ENCODE results near the gene ANKRD65. TPM values are rescaled to one million over a fixed set of nuclear protein-coding genes. Genes with fewer than 3 reads are reported as not detected.
"Not testable (repeated sequence)": the region's sequence is repeated elsewhere in the genome, so short reads cannot be mapped to it uniquely, and the experiment has no call there.

Gene ANKRD65
- total and polyA plus RNA-seq, 2 donors (not counting 3 experiments of a cell fraction or from before 2014, with no cell fraction given): 0.15 to 0.38 TPM

DNA sequence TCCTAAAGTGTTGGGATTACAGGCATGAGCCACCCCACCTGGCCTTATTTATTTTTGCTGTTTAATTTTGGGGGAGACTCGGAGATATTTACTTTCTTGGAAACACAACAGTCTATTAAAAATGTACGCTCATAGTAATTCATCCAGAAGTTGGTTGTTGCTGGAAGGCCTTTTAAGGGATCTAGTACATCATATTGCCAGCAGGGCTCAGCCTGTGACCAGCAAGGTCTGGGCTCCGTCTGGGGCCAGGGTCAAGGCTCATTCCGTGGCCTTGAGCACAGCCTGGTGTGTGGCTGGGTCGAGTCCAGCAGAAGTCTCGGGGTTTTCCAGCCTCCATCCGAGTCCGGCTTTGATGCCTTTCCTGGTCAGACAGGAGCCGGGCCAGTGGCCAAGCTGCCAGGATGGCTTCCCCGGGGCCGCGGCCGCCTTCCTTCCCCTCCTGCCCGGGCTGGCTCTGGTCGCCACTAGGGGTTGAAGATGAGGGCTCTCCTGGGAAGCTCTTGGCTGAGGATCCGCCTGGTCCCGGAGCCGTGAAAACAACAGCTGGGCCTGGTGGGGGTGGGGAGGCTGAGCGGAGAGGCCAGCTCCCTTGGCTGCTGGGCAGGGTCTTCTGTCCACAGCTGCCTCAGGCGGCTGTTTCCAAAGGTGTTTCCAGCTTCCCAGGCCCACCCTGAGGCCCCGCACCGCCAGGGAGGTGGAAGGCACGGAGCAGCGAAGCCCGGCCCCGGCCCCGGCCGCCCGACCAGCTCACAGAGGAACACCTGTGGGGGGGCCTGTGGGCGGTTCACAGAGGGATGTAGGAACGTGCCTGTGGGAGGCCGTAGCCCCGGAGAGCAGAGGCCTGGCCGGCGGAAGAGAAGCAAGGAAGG lies 9.3 kb upstream of the ANKRD65 start:
- ChIA-PET POLR2A (interaction anchor here (0.5 to 1.0 kb wide), 2 partner anchors 23 to 398 kb away, joined by 3 to 6 read pairs; no protein-coding TSS in a partner anchor), CTCF (interaction anchor here (0.7 to 2.2 kb wide), 6 partner anchors 8 to 59 kb away, joined by 3 to 13 read pairs (median 4); partner anchors contain the start of gene CCNL2)
- Histone ChIP-seq H3K27me3 (ENCODE audit: control insufficient read depth in 2 of 2, insufficient read depth in 2 of 2, low read length in 2 of 2) (no peaks in the 10 kb centered on the region), H3K4me1 (ENCODE audit: control insufficient read depth, extremely low read depth, insufficient read depth, low read length) (peaks cover 17% of the 10 kb centered on the region), H3K27ac (ENCODE audit: insufficient read depth, low read depth, low read length) (peak overlapping the region; percentile 43), H3K9me1 (replicated peaks; ENCODE audit: control insufficient read depth, extremely low read depth, insufficient read depth, low read length) (no peaks in the 10 kb centered on the region), H3K9me3 (replicated peaks; ENCODE audit: control insufficient read depth, insufficient read depth, low read length) (no peaks in the 10 kb centered on the region), H4K20me1 (replicated peaks; ENCODE audit: control insufficient read depth, extremely low read depth, insufficient read depth, low read length) (no peaks in the 10 kb centered on the region), H2AFZ (ENCODE audit: low read depth, low read length) (peak overlapping the region; percentile 76), H3K4me2 (ENCODE audit: insufficient read depth, low read length) (no peak overlapping the region), H3K36me3 (ENCODE audit: control insufficient read depth in 2 of 2, extremely low read depth in 1 of 2, insufficient read depth in 2 of 2, low read length in 2 of 2) (no peaks in the 10 kb centered on the region), H3K4me3 (replicated peaks in 1 of 3; ENCODE audit: insufficient read depth in 1 of 3, low read depth in 1 of 3, low read length in 3 of 3) (no peak overlapping the region), H3K9ac (replicated peaks; ENCODE audit: extremely low read depth, insufficient read depth, low read length) (peak overlapping the region; percentile 34), H3K79me2 (ENCODE audit: control insufficient read depth, insufficient read depth, low read length) (no peaks in the 10 kb centered on the region)
- BruUV-seq (replicated peaks): no TSS peak
- TF ChIP-seq MYC (IDR thresholded peaks at IDR 0.05; ENCODE audit: low read depth, low read length): no peak
- TF ChIP-seq, protein P1, sequence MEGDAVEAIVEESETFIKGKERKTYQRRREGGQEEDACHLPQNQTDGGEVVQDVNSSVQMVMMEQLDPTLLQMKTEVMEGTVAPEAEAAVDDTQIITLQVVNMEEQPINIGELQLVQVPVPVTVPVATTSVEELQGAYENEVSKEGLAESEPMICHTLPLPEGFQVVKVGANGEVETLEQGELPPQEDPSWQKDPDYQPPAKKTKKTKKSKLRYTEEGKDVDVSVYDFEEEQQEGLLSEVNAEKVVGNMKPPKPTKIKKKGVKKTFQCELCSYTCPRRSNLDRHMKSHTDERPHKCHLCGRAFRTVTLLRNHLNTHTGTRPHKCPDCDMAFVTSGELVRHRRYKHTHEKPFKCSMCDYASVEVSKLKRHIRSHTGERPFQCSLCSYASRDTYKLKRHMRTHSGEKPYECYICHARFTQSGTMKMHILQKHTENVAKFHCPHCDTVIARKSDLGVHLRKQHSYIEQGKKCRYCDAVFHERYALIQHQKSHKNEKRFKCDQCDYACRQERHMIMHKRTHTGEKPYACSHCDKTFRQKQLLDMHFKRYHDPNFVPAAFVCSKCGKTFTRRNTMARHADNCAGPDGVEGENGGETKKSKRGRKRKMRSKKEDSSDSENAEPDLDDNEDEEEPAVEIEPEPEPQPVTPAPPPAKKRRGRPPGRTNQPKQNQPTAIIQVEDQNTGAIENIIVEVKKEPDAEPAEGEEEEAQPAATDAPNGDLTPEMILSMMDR (IDR thresholded peaks at IDR 0.05; ENCODE audit: extremely low read depth in 1 of 2, insufficient read depth in 1 of 2, low read depth in 1 of 2, low read length in 2 of 2): peak; percentile 29 to 51
- intact Hi-C loops (cut with micrococcal nuclease) (loop anchor here (1.0 kb wide), 1 partner anchor 24 kb away; no protein-coding TSS in a partner anchor), dilution Hi-C loops (cut with MboI; ENCODE audit: extremely low pct_ligation_motif_present, low sequenced_read_pairs) (no loop called here)
- FAIRE-seq: peak; percentile 92
- peak; percentile 91 for DNase-seq (ENCODE audit: low read depth, low spot score)

DNA sequence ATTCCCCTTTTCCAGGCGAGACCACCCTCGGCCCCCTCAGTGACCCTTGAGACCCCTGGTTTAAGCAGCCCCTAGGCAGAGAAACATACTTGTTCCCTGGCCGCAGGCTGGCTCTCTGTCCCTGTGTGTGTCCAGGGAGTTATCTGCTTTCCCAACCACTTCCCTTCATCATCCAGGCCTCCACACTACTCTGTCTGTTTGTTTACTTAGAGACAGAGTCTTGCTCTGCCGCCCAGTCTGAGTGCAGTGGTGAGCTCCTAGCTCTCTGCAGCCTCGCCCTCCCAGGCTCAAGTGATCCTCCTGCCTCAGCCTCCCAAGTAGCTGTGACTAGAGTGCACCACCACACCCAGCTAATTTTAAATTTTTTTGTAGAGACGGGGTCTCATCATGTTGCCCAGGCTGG lies 8.6 kb upstream of the ANKRD65 start:
- Histone ChIP-seq H4K20me1 (replicated peaks; ENCODE audit: control insufficient read depth, extremely low read depth, insufficient read depth, low read length) (no peaks in the 10 kb centered on the region), H3K79me2 (ENCODE audit: control insufficient read depth, insufficient read depth, low read length) (no peaks in the 10 kb centered on the region), H3K27ac (ENCODE audit: insufficient read depth, low read depth, low read length) (no peak overlapping the region), H3K36me3 (ENCODE audit: control insufficient read depth in 2 of 2, extremely low read depth in 1 of 2, insufficient read depth in 2 of 2, low read length in 2 of 2) (no peaks in the 10 kb centered on the region), H3K9me3 (replicated peaks; ENCODE audit: control insufficient read depth, insufficient read depth, low read length) (no peaks in the 10 kb centered on the region), H3K27me3 (ENCODE audit: control insufficient read depth in 2 of 2, insufficient read depth in 2 of 2, low read length in 2 of 2) (no peaks in the 10 kb centered on the region), H3K4me2 (ENCODE audit: insufficient read depth, low read length) (no peak overlapping the region), H3K9ac (replicated peaks; ENCODE audit: extremely low read depth, insufficient read depth, low read length) (no peak overlapping the region), H3K4me1 (ENCODE audit: control insufficient read depth, extremely low read depth, insufficient read depth, low read length) (peaks cover 17% of the 10 kb centered on the region), H2AFZ (ENCODE audit: low read depth, low read length) (no peak overlapping the region), H3K4me3 (replicated peaks in 1 of 3; ENCODE audit: insufficient read depth in 1 of 3, low read depth in 1 of 3, low read length in 3 of 3) (no peak overlapping the region), H3K9me1 (replicated peaks; ENCODE audit: control insufficient read depth, extremely low read depth, insufficient read depth, low read length) (no peaks in the 10 kb centered on the region)
- intact Hi-C loops (cut with micrococcal nuclease) (loop anchor here (1.0 kb wide), 1 partner anchor 23 kb away; no protein-coding TSS in a partner anchor), dilution Hi-C loops (cut with MboI; ENCODE audit: extremely low pct_ligation_motif_present, low sequenced_read_pairs) (no loop called here)
- BruUV-seq (replicated peaks): no TSS peak
- peak; percentile 45 for DNase-seq (ENCODE audit: low read depth, low spot score)
- FAIRE-seq: peak; percentile 42
- ChIA-PET CTCF (interaction anchor here (1.4 to 2.2 kb wide), 3 partner anchors 10 to 27 kb away, joined by 5 to 13 read pairs (median 5); no protein-coding TSS in a partner anchor), POLR2A (no interaction called here)
- no peak for TF ChIP-seq EZH2 (IDR thresholded peaks at IDR 0.05; ENCODE audit: borderline replicate concordance, low read depth, low read length, severe bottlenecking)

DNA sequence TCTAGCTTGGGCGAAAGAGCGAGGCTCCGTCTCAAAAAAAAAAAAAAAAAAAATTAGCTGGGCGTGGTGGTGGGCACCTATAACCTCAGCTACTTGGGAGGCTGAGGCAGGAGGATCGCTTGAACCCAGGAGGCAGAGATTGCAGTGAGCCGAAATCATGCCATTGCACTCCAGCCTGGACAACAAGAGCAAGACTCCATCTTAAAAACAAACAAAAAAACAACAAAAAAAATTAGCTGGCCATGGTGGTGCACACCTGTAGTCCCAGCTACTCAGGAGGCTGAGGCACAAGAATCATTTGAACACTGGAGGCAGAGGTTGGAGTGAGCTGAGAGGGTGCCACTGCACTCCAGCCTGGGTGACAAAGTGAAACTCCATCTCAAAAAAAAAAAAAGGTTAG lies 7.9 kb upstream of the ANKRD65 start:
- H2AFZ ChIP-seq (ENCODE audit: low read depth, low read length); H3K27me3 ChIP-seq (ENCODE audit: control insufficient read depth in 2 of 2, insufficient read depth in 2 of 2, low read length in 2 of 2); H3K4me2 ChIP-seq (ENCODE audit: insufficient read depth, low read length); POLR2A ChIA-PET; DNase-seq (ENCODE audit: low read depth, low spot score); H3K9me1 ChIP-seq (replicated peaks; ENCODE audit: control insufficient read depth, extremely low read depth, insufficient read depth, low read length); H4K20me1 ChIP-seq (replicated peaks; ENCODE audit: control insufficient read depth, extremely low read depth, insufficient read depth, low read length); BruUV-seq (replicated peaks); FAIRE-seq; H3K4me3 ChIP-seq (replicated peaks in 1 of 3; ENCODE audit: insufficient read depth in 1 of 3, low read depth in 1 of 3, low read length in 3 of 3); H3K9me3 ChIP-seq (replicated peaks; ENCODE audit: control insufficient read depth, insufficient read depth, low read length); H3K9ac ChIP-seq (replicated peaks; ENCODE audit: extremely low read depth, insufficient read depth, low read length); intact Hi-C loops (cut with micrococcal nuclease); H3K27ac ChIP-seq (ENCODE audit: insufficient read depth, low read depth, low read length); H3K79me2 ChIP-seq (ENCODE audit: control insufficient read depth, insufficient read depth, low read length); H3K36me3 ChIP-seq (ENCODE audit: control insufficient read depth in 2 of 2, extremely low read depth in 1 of 2, insufficient read depth in 2 of 2, low read length in 2 of 2); dilution Hi-C loops (cut with MboI; ENCODE audit: extremely low pct_ligation_motif_present, low sequenced_read_pairs): not testable (repeated sequence)
- CTCF ChIA-PET: interaction anchor here (1.4 kb wide), 1 partner anchor 27 kb away, joined by 5 read pairs; no protein-coding TSS in a partner anchor
- peaks cover 13% of the 10 kb centered on the region for H3K4me1 ChIP-seq (ENCODE audit: control insufficient read depth, extremely low read depth, insufficient read depth, low read length)
